ENCODE measurements around the gene SERPINF2. TPM values are rescaled to one million over a fixed set of nuclear protein-coding genes. Genes with fewer than 3 reads are reported as not detected.
"Not testable (repeated sequence)": the region's sequence is repeated elsewhere in the genome, so short reads cannot be mapped to it uniquely, and the experiment has no call there.

Gene SERPINF2
- polyA plus RNA-seq, 1 experiment, result 0.02 TPM

GRCh38 chr17:1766382-1767135 lies 23.9 kb downstream of the SERPINF2 start:
- CTCF ChIA-PET, result interaction anchor here (0.9 to 1.3 kb wide), 3 partner anchors 13 to 97 kb away, joined by 4 to 5 read pairs (median 5); no protein-coding TSS in a partner anchor
- Histone ChIP-seq H3K27me3 (ENCODE audit: control insufficient read depth, insufficient read depth, low read length) (no peaks in the 10 kb centered on the region), H3K4me3 (ENCODE audit: low read depth, low read length) (no peak overlapping the region), H3K36me3 (ENCODE audit: control insufficient read depth, insufficient read depth, low read length) (peaks cover 4% of the 10 kb centered on the region)
- no peak for DNase-seq (ENCODE audit: low read depth)
- TF ChIP-seq CTCF (IDR thresholded peaks at IDR 0.05; ENCODE audit: insufficient read depth, low read depth, low read length), result no peak
- POLR2A ChIA-PET, result no interaction called here

- CTCF ChIA-PET, result interaction anchor here (0.9 to 1.0 kb wide), 2 partner anchors 10 to 17 kb away, joined by 3 to 5 read pairs; no protein-coding TSS in a partner anchor
- no peak for DNase-seq (ENCODE audit: low read depth)
- TF ChIP-seq CTCF (IDR thresholded peaks at IDR 0.05; ENCODE audit: insufficient read depth, low read depth, low read length), result no peak
- POLR2A ChIA-PET, result no interaction called here
- Histone ChIP-seq H3K36me3 (ENCODE audit: control insufficient read depth, insufficient read depth, low read length) (peaks cover 4% of the 10 kb centered on the region), H3K27me3 (ENCODE audit: control insufficient read depth, insufficient read depth, low read length) (no peaks in the 10 kb centered on the region), H3K4me3 (ENCODE audit: low read depth, low read length) (no peak overlapping the region)
Measured at GRCh38 chr17:1767358-1767757, 24.7 kb downstream of the SERPINF2 start.

GRCh38 chr17:1769822-1770477 lies 27.3 kb downstream of the SERPINF2 start:
- Histone ChIP-seq H3K4me3 (ENCODE audit: low read depth, low read length) (no peak overlapping the region), H3K36me3 (ENCODE audit: control insufficient read depth, insufficient read depth, low read length) (peaks cover 9% of the 10 kb centered on the region), H3K27me3 (ENCODE audit: control insufficient read depth, insufficient read depth, low read length) (no peaks in the 10 kb centered on the region)
- CTCF ChIA-PET, result interaction anchor here (1.0 kb wide), 1 partner anchor 207 kb away, joined by 3 read pairs; the partner anchor contains the start of gene PITPNA
- POLR2A ChIA-PET, result interaction anchor here (0.6 kb wide), 1 partner anchor 53 kb away, joined by 3 read pairs; no protein-coding TSS in a partner anchor
- no peak for TF ChIP-seq CTCF (IDR thresholded peaks at IDR 0.05; ENCODE audit: insufficient read depth, low read depth, low read length)
- no peak for DNase-seq (ENCODE audit: low read depth)

GRCh38 chr17:1773000-1773695 lies 30.5 kb downstream of the SERPINF2 start:
- POLR2A ChIA-PET; DNase-seq (ENCODE audit: low read depth); H3K4me3 ChIP-seq (ENCODE audit: low read depth, low read length); H3K27me3 ChIP-seq (ENCODE audit: control insufficient read depth, insufficient read depth, low read length): not testable (repeated sequence)
- H3K36me3 ChIP-seq (ENCODE audit: control insufficient read depth, insufficient read depth, low read length), result peaks cover 21% of the 10 kb centered on the region
- CTCF ChIA-PET, result interaction anchor here (1.3 to 1.8 kb wide), 3 partner anchors 10 to 52 kb away, joined by 3 to 4 read pairs (median 4); no protein-coding TSS in a partner anchor

- TF ChIP-seq CTCF (IDR thresholded peaks at IDR 0.05; ENCODE audit: insufficient read depth, low read depth, low read length), result no peak
- ChIA-PET CTCF (interaction anchor here (1.3 to 1.8 kb wide), 2 partner anchors 10 to 11 kb away, joined by 4 read pairs; no protein-coding TSS in a partner anchor), POLR2A (no interaction called here)
- H3K27me3 ChIP-seq (ENCODE audit: control insufficient read depth, insufficient read depth, low read length), result no peaks in the 10 kb centered on the region
- H3K4me3 ChIP-seq (ENCODE audit: low read depth, low read length), result no peak overlapping the region
- peaks cover 22% of the 10 kb centered on the region for H3K36me3 ChIP-seq (ENCODE audit: control insufficient read depth, insufficient read depth, low read length)
- no peak for DNase-seq (ENCODE audit: low read depth)
Measured at GRCh38 chr17:1773696-1774181, 31.1 kb downstream of the SERPINF2 start.
